HG03342 (cell line): ENCODE data around the gene PSME4.

Experiments used
- ATAC-seq: cut with Tn5 transposase; IDR thresholded peaks from one replicate; pipeline ENCODE4 v1.9.1; 2021; ENCODE audit warnings: mild to moderate bottlenecking, moderate library complexity; ENCODE audit not compliant: unreplicated experiment

Gene PSME4

GRCh38 chr2:53901192-53901591, 69.6 kb downstream of the PSME4 start:
- no peak for ATAC-seq

- no peak for ATAC-seq
Observed at GRCh38 chr2:53896864-53897263, 73.9 kb downstream of the PSME4 start.

GRCh38 chr2:53886406-53887280, 84.2 kb downstream of the PSME4 start:
- no peak for ATAC-seq

- no peak for ATAC-seq
Observed at GRCh38 chr2:53884883-53885282, 85.9 kb downstream of the PSME4 start.

- ATAC-seq, result no peak
Observed at GRCh38 chr2:53881986-53882385, 88.8 kb downstream of the PSME4 start.

- no peak for ATAC-seq
Observed at GRCh38 chr2:53881360-53881759, 89.4 kb downstream of the PSME4 start.

GRCh38 chr2:53880756-53881155, 90.0 kb downstream of the PSME4 start:
- ATAC-seq, result no peak

- no peak for ATAC-seq
Observed at GRCh38 chr2:53877556-53877955, 93.2 kb downstream of the PSME4 start.

- ATAC-seq, result no peak
Observed at GRCh38 chr2:53877112-53877511, 93.7 kb downstream of the PSME4 start.

GRCh38 chr2:53874401-53874950, 96.3 kb downstream of the PSME4 start:
- ATAC-seq, result no peak

GRCh38 chr2:53867773-53868172, 103.0 kb downstream of the PSME4 start:
- ATAC-seq, result no peak

GRCh38 chr2:53867169-53867568, 103.6 kb downstream of the PSME4 start:
- no peak for ATAC-seq

- ATAC-seq, result no peak
Observed at GRCh38 chr2:53865962-53866361, 104.8 kb downstream of the PSME4 start.

- ATAC-seq, result no peak
Observed at GRCh38 chr2:53865264-53865663, 105.5 kb downstream of the PSME4 start.

GRCh38 chr2:53863538-53864227, 107.1 kb downstream of the PSME4 start:
- ATAC-seq, result no peak

- no peak for ATAC-seq
Observed at GRCh38 chr2:53861824-53862223, 109.0 kb downstream of the PSME4 start.

- no peak for ATAC-seq
Observed at GRCh38 chr2:53859206-53860181, 111.3 kb downstream of the PSME4 start, which contains the start of gene GPR75. Gene GPR75, minus strand, starts transcription at chr2:53859967. Its CDS starts 5,211 bp downstream, at chr2:53854756.

GRCh38 chr2:53856272-53856671, 114.5 kb downstream of the PSME4 start:
- ATAC-seq, result no peak

- no peak for ATAC-seq
Observed at GRCh38 chr2:53854678-53855077, 116.1 kb downstream of the PSME4 start.

- no peak for ATAC-seq
Observed at GRCh38 chr2:53852532-53852931, 118.3 kb downstream of the PSME4 start.
